HEK293T (cell line): Measurements from ENCODE around the gene EDN2.

Source experiments
- CTCF ChIA-PET: fragments of 350-600 bp; formaldehyde crosslinking; extraction: SDS; loops from one replicate; lab custom pipeline; 2021; ENCODE audit warnings: antibody characterized with exemption, inconsistent platforms; lab: Yijun Ruan, JAX
- POLR2A ChIA-PET: fragments of 350-600 bp; formaldehyde crosslinking; extraction: SDS; loops from one replicate; lab custom pipeline; 2020; ENCODE audit warnings: antibody characterized with exemption, inconsistent platforms; lab: Yijun Ruan, JAX
- DNase-seq: peaks from one replicate; pipeline ENCODE4 v3.0.0; 2012; ENCODE audit warnings: mixed read lengths; ENCODE audit errors: extremely low spot score
- ARNT ChIP-seq: fragments of 450-650 bp; IDR thresholded peaks from 2 replicates; pipeline ENCODE4 v1.6.1; 2017; ENCODE audit warnings: mild to moderate bottlenecking
- BHLHE40 ChIP-seq: fragments of 450-650 bp; IDR thresholded peaks from 2 replicates; pipeline ENCODE4 v1.6.1; 2016; ENCODE audit warnings: mild to moderate bottlenecking, moderate library complexity, borderline replicate concordance
- CTBP1 ChIP-seq: fragments of 450-650 bp; IDR thresholded peaks from 2 replicates; pipeline ENCODE4 v1.6.1; 2016; ENCODE audit warnings: borderline replicate concordance
- ELF4 ChIP-seq: fragments of 450-650 bp; IDR thresholded peaks from 2 replicates; pipeline ENCODE4 v1.6.1; 2017; ENCODE audit warnings: antibody characterized with exemption
- FOXA1 ChIP-seq: fragments of 450-650 bp; IDR thresholded peaks from 2 replicates; pipeline ENCODE4 v1.6.1; 2016; ENCODE audit warnings: mild to moderate bottlenecking
- FOXK2 ChIP-seq: fragments of 450-650 bp; IDR thresholded peaks from 2 replicates; pipeline ENCODE4 v1.6.1; 2016; ENCODE audit warnings: mild to moderate bottlenecking
- FOXM1 ChIP-seq: fragments of 450-650 bp; IDR thresholded peaks from 2 replicates; pipeline ENCODE4 v1.6.1; 2017; ENCODE audit warnings: mild to moderate bottlenecking, borderline replicate concordance
- HDGF ChIP-seq: fragments of 450-650 bp; IDR thresholded peaks from 2 replicates; pipeline ENCODE4 v1.6.1; 2017; ENCODE audit warnings: antibody characterized with exemption, borderline replicate concordance
- L3MBTL2 ChIP-seq: fragments of 450-650 bp; conservative IDR thresholded peaks from 2 replicates; pipeline ENCODE4 v1.6.1; 2016; ENCODE audit warnings: mild to moderate bottlenecking
- LEF1 ChIP-seq: fragments of 450-650 bp; IDR thresholded peaks from 2 replicates; pipeline ENCODE4 v1.6.1; 2017; ENCODE audit warnings: mild to moderate bottlenecking, borderline replicate concordance
- NFRKB ChIP-seq: fragments of 450-650 bp; IDR thresholded peaks from 2 replicates; pipeline ENCODE4 v1.6.1; 2016; ENCODE audit warnings: mild to moderate bottlenecking, moderate library complexity
- SP1 ChIP-seq: fragments of 450-650 bp; IDR thresholded peaks from 2 replicates; pipeline ENCODE4 v1.6.1; 2017
- SUZ12 ChIP-seq: fragments of 450-650 bp; IDR thresholded peaks from 2 replicates; pipeline ENCODE4 v1.6.1; 2016; ENCODE audit warnings: mild to moderate bottlenecking
- TARDBP ChIP-seq: fragments of 450-650 bp; IDR thresholded peaks from 2 replicates; pipeline ENCODE4 v1.6.1; 2016
- ZNF384 ChIP-seq: fragments of 450-650 bp; IDR thresholded peaks from 2 replicates; pipeline ENCODE4 v1.6.1; 2016
- TF ChIP-seq, protein P1 (sequence below): fragments of 450-650 bp; IDR thresholded peaks from 2 replicates; pipeline ENCODE4 v1.6.1; 2016

Gene EDN2

DNA sequence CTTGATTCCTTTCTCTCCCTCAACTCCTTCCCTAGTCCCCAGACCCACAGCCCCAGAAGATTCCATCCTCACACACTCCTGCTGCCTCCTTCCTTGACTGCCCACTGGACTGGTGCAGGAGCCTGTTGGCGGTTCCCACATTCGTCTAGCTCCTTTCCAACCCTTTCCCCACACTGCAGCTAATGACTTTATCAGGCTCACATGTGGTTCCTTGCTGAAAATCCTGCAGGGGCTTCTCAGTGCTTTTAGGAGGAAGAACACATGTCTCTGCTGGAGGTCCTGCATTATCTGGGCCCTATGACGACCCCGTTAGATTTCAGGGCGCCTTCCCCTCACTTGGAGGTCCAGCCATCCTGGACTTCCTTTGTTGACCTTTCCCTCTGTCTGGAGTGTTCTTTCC, 50.2 kb downstream of the EDN2 start:
- CTCF ChIA-PET, result interaction anchor here (0.8 to 2.8 kb wide), 8 partner anchors 10 to 167 kb away, joined by 3 to 17 read pairs (median 4); no protein-coding TSS in a partner anchor

DNA sequence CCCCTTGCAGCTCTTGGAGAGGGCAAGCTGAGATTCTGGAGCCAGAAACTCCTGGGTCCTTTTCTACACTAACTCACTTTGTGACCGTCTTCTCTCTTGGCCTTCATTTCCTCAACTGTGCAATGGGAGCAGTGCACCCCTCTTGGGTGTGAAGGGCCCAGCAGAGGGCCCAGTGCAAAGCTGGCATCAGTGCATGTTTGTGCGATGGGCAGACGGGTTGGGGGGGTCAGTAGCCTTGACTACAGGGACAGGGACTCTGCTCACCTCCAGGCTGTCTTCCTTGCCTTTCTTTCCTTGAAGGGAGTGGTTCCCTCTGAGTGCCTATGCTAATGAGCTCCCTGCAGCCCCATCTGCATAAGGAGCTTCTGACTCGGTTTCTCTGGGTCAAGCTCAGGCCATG, 51.0 kb downstream of the EDN2 start:
- POLR2A ChIA-PET, result no interaction called here

More for the DNA sequence above, 50.2 kb downstream of the EDN2 start:
- no peak for DNase-seq
- TF ChIP-seq SUZ12, result no peak
- TF ChIP-seq LEF1, result no peak
- no peak for TF ChIP-seq FOXM1
- no peak for TF ChIP-seq ZNF384
- TF ChIP-seq L3MBTL2, result no peak
- TF ChIP-seq ARNT, result no peak
- no peak for TF ChIP-seq FOXK2
- TF ChIP-seq CTBP1, result no peak
- POLR2A ChIA-PET, result no interaction called here

DNA sequence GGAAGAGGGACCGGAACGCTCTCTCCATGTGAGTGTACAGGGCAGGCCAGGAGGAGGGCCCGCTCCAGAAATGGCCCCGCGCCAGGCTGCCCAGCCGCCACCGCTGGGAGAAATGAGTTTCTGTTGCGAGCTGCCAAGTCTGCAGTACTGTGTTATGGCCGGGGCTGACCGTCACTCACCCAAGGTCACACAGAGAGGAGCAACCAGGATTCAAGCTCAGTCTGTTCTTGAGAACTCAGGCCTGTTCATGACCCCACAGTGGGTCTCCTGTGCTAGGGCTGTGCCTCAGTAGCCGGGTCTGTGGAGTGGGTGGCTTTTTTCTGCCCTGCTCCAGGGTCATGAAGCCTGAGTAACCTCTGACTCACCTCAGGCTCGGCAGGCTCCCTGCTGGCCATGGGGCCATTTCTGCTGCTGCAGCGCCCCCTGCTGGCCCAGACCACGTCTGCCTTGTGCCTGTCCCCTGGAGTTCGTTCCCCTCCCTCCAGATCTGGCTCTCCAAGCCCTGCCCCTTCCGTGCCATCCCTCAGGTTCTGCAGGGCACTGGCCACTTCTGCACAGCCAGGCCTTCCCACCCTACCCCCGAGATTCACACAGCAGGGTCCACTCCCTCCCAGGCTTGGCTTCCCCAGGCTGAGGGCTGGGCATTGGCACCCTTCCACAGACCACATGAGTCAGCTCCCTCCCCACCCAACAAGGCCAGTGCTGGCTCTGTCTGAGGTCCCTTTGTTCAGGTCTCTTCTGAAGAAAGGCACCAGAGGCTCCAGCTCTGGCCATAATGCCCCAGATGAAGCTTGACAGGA, 51.8 kb downstream of the EDN2 start:
- POLR2A ChIA-PET, result no interaction called here
- CTCF ChIA-PET, result interaction anchor here (0.6 to 2.8 kb wide), 17 partner anchors 30 to 1316 kb away, joined by 3 to 17 read pairs (median 3); no protein-coding TSS in a partner anchor
- no peak for TF ChIP-seq ELF4
- no peak for TF ChIP-seq FOXA1
- TF ChIP-seq ARNT, result 0 out of 2 replicates have a peak, but pooled peaks have one; percentile 23
- DNase-seq, result peak; percentile 90

More for the DNA sequence above, 51.0 kb downstream of the EDN2 start:
- TF ChIP-seq TARDBP (no peak), HDGF (no peak), NFRKB (no peak), BHLHE40 (no peak), ARNT (no peak), LEF1 (no peak), FOXK2 (no peak), FOXA1 (no peak), SP1 (no peak), ZNF384 (no peak), SUZ12 (no peak), FOXM1 (no peak), L3MBTL2 (no peak), CTBP1 (no peak), ELF4 (no peak)
- TF ChIP-seq, protein P1, sequence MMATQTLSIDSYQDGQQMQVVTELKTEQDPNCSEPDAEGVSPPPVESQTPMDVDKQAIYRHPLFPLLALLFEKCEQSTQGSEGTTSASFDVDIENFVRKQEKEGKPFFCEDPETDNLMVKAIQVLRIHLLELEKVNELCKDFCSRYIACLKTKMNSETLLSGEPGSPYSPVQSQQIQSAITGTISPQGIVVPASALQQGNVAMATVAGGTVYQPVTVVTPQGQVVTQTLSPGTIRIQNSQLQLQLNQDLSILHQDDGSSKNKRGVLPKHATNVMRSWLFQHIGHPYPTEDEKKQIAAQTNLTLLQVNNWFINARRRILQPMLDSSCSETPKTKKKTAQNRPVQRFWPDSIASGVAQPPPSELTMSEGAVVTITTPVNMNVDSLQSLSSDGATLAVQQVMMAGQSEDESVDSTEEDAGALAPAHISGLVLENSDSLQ, result no peak
- DNase-seq, result no peak
- CTCF ChIA-PET, result interaction anchor here (0.6 to 2.8 kb wide), 15 partner anchors 29 to 166 kb away, joined by 3 to 17 read pairs (median 3); no protein-coding TSS in a partner anchor

DNA sequence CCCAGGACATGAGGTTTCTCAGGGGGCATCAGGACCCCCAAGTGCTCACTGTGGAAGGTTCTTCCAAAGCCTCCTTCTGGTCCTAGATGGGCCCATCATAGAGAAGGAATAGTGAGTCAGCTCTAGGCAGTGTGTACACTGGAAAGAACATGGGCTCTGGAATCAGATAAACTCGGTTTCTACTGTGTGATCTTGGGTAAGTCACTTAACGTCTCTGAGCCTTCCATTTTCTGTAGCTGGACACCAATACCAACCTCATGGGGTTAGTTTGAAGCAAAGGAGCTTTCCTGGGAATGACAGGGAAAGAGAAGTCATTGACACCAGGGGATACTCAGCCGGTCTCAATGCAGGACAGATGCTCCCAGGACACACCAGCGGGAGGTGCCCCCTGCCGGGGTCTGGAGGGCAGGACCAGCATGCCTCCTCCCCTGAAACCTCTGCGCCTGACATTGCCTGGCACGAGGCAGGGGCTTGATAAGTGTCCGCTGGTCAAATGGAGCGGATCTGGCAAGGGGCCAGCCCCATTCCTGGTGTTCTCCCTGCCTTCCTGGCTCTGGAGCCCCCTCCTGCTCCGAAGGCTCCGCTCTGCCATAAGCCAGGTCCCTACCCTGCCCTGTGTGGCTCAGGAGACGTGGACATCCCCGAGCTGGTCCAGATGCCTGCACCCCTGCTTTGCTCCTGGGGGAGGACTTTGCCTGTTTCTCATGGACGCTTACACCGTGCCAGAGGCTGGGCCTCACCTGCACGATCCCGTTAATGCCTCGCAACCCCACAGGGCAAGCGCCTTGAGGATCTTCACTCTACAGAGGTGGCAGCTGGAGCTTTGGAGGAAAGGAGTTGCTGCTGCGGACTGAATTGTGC, 52.8 kb downstream of the EDN2 start:
- TF ChIP-seq SP1 (no peak), TARDBP (no peak), NFRKB (no peak), HDGF (no peak), ZNF384 (no peak), ELF4 (no peak), FOXK2 (no peak)
- TF ChIP-seq, protein P1, result no peak
- ChIA-PET CTCF (interaction anchor here (0.6 to 2.8 kb wide), 10 partner anchors 64 to 1317 kb away, joined by 3 to 17 read pairs (median 4); no protein-coding TSS in a partner anchor), POLR2A (no interaction called here)
- DNase-seq, result no peak

DNA sequence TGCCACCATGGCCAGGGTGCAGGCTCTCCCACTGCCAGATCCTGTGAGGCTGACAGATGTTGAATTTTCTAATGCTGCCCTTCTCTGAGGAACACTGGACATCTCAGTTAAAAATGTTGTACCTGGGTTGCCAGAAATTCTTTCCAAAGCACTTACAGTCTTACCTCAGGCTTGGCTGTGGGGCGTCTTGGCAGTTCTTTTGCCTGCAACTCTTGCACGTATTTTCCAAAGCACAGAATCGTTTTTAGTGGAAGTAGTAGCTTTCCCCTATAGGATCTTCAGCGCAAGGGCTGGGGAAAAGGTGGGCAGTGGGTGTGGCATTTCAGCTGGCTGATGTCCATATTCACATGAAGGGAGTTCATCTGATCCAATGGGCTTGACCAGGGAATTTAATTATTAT, 53.9 kb downstream of the EDN2 start:
- CTCF ChIA-PET, result interaction anchor here (1.0 to 1.6 kb wide), 2 partner anchors 12 to 148 kb away, joined by 4 to 5 read pairs; no protein-coding TSS in a partner anchor
- no peak for DNase-seq
- POLR2A ChIA-PET, result no interaction called here
- no peak for TF ChIP-seq ARNT
- TF ChIP-seq ELF4, result no peak
- TF ChIP-seq HDGF, result no peak
- no peak for TF ChIP-seq SP1
- no peak for TF ChIP-seq NFRKB
- no peak for TF ChIP-seq FOXM1
- TF ChIP-seq TARDBP, result no peak
- no peak for TF ChIP-seq FOXA1
- no peak for TF ChIP-seq L3MBTL2
- no peak for TF ChIP-seq SUZ12
- no peak for TF ChIP-seq ZNF384
- TF ChIP-seq FOXK2, result no peak
- no peak for TF ChIP-seq CTBP1
- TF ChIP-seq, protein P1, result no peak
- no peak for TF ChIP-seq LEF1

DNA sequence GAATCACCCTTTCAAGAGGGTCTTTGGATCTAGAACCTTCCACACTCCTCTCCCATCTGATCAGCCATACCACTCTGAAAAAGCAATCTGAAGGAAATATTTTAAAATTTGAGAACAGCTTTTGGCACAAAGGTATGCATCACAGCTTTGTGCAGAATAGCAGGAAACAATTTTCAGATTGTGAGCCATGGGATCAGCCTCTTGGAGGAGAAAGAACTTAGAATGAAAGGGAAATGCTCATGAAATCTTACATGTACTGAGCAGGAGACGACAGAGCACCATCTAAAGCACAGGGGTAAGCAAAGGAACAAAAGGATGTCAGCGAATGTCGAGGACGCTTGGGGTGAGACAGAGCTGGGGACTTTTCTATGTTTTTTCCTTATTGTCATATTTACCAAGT, 54.4 kb downstream of the EDN2 start:
- ChIA-PET CTCF (interaction anchor here (1.0 to 1.6 kb wide), 2 partner anchors 12 to 147 kb away, joined by 4 to 5 read pairs; no protein-coding TSS in a partner anchor), POLR2A (no interaction called here)
- DNase-seq, result no peak
- TF ChIP-seq NFRKB, result no peak
